ENCODE measurements around the gene AXL. TPM values are rescaled to one million over a fixed set of nuclear protein-coding genes. Genes with fewer than 3 reads are reported as not detected.

Gene AXL
- total and polyA plus RNA-seq, 2 of the 13 experiments (the other 11 are each of a cell fraction or from before 2014, with no cell fraction given), result 0.71 to 5.9 TPM

GRCh38 chr19:41308450-41309179 is 89.6 kb downstream of the AXL start (continued):
- TF ChIP-seq PBX3 (CRISPR knock-in tag; IDR thresholded peaks at IDR 0.05; ENCODE audit: borderline replicate concordance), result no peak
- no peak for TF ChIP-seq KLF15 (CRISPR knock-in tag; IDR thresholded peaks at IDR 0.05; ENCODE audit: borderline replicate concordance)
- TF ChIP-seq ERF (CRISPR knock-in tag; IDR thresholded peaks at IDR 0.05), result 0 out of 2 replicates have a peak, but pooled peaks have one; percentile 41
- TF ChIP-seq ZNF646 (CRISPR knock-in tag; IDR thresholded peaks at IDR 0.05), result no peak
- no peak for TF ChIP-seq DBP (CRISPR knock-in tag; IDR thresholded peaks at IDR 0.05; ENCODE audit: not compliant biosample characterization)
- TF ChIP-seq KAT2B (IDR thresholded peaks at IDR 0.05; ENCODE audit: borderline replicate concordance, low read depth, low read length), result no peak
- TF ChIP-seq ZNF17 (CRISPR knock-in tag; IDR thresholded peaks at IDR 0.05), result no peak
- no peak for TF ChIP-seq TCF12 (IDR thresholded peaks at IDR 0.05)
- TF ChIP-seq TCF12 (CRISPR knock-in tag; IDR thresholded peaks at IDR 0.05), result no peak
- no peak for TF ChIP-seq PREB (CRISPR knock-in tag; IDR thresholded peaks at IDR 0.05)
- no peak for TF ChIP-seq ZNF710 (CRISPR knock-in tag; IDR thresholded peaks at IDR 0.05; ENCODE audit: borderline replicate concordance)
- no peak for TF ChIP-seq IRX3 (CRISPR knock-in tag; IDR thresholded peaks at IDR 0.05; ENCODE audit: borderline replicate concordance, low read depth)
- TF ChIP-seq TRIM22 (IDR thresholded peaks at IDR 0.05), result no peak

Data from HepG2 (cell line).